ENCODE results near the gene LYRM9.
"Not testable (repeated sequence)": the region's sequence is repeated elsewhere in the genome, so short reads cannot be mapped to it uniquely, and the experiment has no call there.

LYRM9 gene

GRCh38 chr17:27892866-27893769, at the start of gene LYRM9:
LYRM9 (minus strand) TSS chr17:27893365; CDS start chr17:27882694, 10,671 bp downstream.
- peak; percentile 90 to 95 (median 91) for DNase-seq (ENCODE audit: low read depth in 2 of 3, low spot score in 2 of 3)

GRCh38 chr17:27940503-27941428, 47.6 kb upstream of the LYRM9 start:
- DNase-seq (ENCODE audit: low read depth in 2 of 3, low spot score in 2 of 3) = no peak

- DNase-seq (ENCODE audit: low read depth in 2 of 3, low spot score in 2 of 3) = no peak
These were observed 46.6 kb upstream of the LYRM9 start for GRCh38 chr17:27939474-27940465.

GRCh38 chr17:27938864-27939263, 45.7 kb upstream of the LYRM9 start:
- no peak for DNase-seq (ENCODE audit: low read depth in 2 of 3, low spot score in 2 of 3)

- DNase-seq (ENCODE audit: low read depth in 2 of 3, low spot score in 2 of 3) = no peak
These were observed 45.1 kb upstream of the LYRM9 start for GRCh38 chr17:27938241-27938640.

GRCh38 chr17:27937025-27937546, 43.9 kb upstream of the LYRM9 start:
- no peak for DNase-seq (ENCODE audit: low read depth in 2 of 3, low spot score in 2 of 3)

GRCh38 chr17:27930000-27930399, 36.8 kb upstream of the LYRM9 start:
- no peak for DNase-seq (ENCODE audit: low read depth in 2 of 3, low spot score in 2 of 3)

GRCh38 chr17:27928587-27928986, 35.4 kb upstream of the LYRM9 start:
- no peak for DNase-seq (ENCODE audit: low read depth in 2 of 3, low spot score in 2 of 3)

- DNase-seq (ENCODE audit: low read depth in 2 of 3, low spot score in 2 of 3) = no peak
These were observed 34.6 kb upstream of the LYRM9 start for GRCh38 chr17:27927781-27928180.

GRCh38 chr17:27921599-27921998, 28.4 kb upstream of the LYRM9 start:
- no peak for DNase-seq (ENCODE audit: low read depth in 2 of 3, low spot score in 2 of 3)

- DNase-seq (ENCODE audit: low read depth in 2 of 3, low spot score in 2 of 3) = no peak
These were observed 27.9 kb upstream of the LYRM9 start for GRCh38 chr17:27921077-27921476.

- no peak for DNase-seq (ENCODE audit: low read depth in 2 of 3, low spot score in 2 of 3)
These were observed 27.4 kb upstream of the LYRM9 start for GRCh38 chr17:27920569-27920968.

- no peak for DNase-seq (ENCODE audit: low read depth in 2 of 3, low spot score in 2 of 3)
These were observed 25.9 kb upstream of the LYRM9 start for GRCh38 chr17:27919079-27919478.

- no peak for DNase-seq (ENCODE audit: low read depth in 2 of 3, low spot score in 2 of 3)
These were observed 25.3 kb upstream of the LYRM9 start for GRCh38 chr17:27918498-27918897.

- no peak for DNase-seq (ENCODE audit: low read depth in 2 of 3, low spot score in 2 of 3)
These were observed 23.8 kb upstream of the LYRM9 start for GRCh38 chr17:27917000-27917399.

- DNase-seq (ENCODE audit: low read depth in 2 of 3, low spot score in 2 of 3) = no peak
These were observed 22.5 kb upstream of the LYRM9 start for GRCh38 chr17:27915709-27916108.

- DNase-seq (ENCODE audit: low read depth in 2 of 3, low spot score in 2 of 3) = no peak
These were observed 21.2 kb upstream of the LYRM9 start for GRCh38 chr17:27914382-27914781.

GRCh38 chr17:27912964-27913363, 19.8 kb upstream of the LYRM9 start:
- no peak for DNase-seq (ENCODE audit: low read depth in 2 of 3, low spot score in 2 of 3)

GRCh38 chr17:27912299-27912698, 19.1 kb upstream of the LYRM9 start:
- DNase-seq (ENCODE audit: low read depth in 2 of 3, low spot score in 2 of 3) = not testable (repeated sequence)

- no peak for DNase-seq (ENCODE audit: low read depth in 2 of 3, low spot score in 2 of 3)
These were observed 14.9 kb upstream of the LYRM9 start for GRCh38 chr17:27907976-27908558.
